ENCODE measurements around the gene HSD17B4.
"Not testable (repeated sequence)": the region's sequence is repeated elsewhere in the genome, so short reads cannot be mapped to it uniquely, and the experiment has no call there.

Gene HSD17B4

DNA sequence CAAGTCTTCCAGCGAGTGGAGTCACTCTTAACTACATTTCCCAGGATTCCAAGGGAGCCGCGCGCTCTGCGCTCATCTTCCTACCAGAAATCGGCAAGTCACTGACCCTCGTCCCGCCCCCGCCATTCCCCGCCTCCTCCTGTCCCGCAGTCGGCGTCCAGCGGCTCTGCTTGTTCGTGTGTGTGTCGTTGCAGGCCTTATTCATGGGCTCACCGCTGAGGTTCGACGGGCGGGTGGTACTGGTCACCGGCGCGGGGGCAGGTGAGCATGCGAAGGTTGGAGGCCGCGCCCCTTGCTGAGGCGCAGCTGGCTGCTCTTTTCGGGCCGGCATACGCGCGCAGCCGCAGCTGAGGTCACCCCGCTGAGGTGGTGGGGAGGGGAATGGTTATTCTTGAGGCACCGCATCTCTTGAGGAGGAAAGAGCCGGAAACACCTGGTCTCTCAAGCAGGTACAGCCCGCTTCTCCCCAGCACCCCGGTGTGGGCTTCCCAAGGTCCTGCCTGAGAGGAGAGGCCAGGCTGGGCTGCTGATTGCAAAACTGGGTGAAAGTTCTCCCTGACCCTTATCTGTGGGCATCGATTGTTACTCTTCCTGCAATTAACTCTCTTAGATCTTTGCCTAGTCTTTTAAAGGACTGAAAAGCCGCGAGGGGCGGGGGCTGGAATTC, at the start of gene HSD17B4:
Gene HSD17B4 (plus strand): TSS at position 125 of the 667 bp plus-strand sequence. CDS start 79 bp downstream, at position 204.
- Mint-ChIP-seq H3K4me3 (peak within 1 kb of the TSS; percentile 98), H3K4me1 (peaks cover 34% of the 10 kb centered on the region), H3K36me3 (peaks cover 5% of the 10 kb centered on the region), H3K27ac (peak within 1 kb of the TSS; percentile 86), H3K9me3 (no peaks in the 10 kb centered on the region), H3K27me3 (no peaks in the 10 kb centered on the region)

- Mint-ChIP-seq H3K4me1 (peaks cover 45% of the 10 kb centered on the region), H3K9me3 (no peaks in the 10 kb centered on the region), H3K27me3 (no peaks in the 10 kb centered on the region)
Measured at GRCh38 chr5:119402555-119402954, 49.7 kb upstream of the HSD17B4 start.

DNA sequence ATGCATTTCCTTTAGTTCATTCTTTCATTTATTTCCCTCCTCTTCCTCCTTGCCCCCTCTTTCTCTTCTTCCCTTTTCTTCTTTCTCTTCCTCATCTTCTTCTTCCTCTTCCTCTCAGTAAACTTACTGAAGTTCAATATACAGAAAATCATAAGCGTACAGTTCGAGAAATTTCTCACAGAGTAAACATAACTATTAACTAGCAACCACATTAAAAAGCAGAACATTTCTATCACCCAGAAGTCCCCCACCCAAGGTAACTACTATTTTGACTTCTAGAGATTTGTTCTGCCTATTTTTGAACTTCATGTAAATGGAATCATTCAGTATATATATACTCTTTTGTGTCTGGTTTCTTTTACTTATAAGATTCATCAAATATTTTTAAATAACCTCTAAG, 48.3 kb upstream of the HSD17B4 start:
- H3K4me1 Mint-ChIP-seq: peaks cover 32% of the 10 kb centered on the region
- no peaks in the 10 kb centered on the region for H3K9me3 Mint-ChIP-seq
- H3K27ac Mint-ChIP-seq: no peak overlapping the region
- H3K36me3 Mint-ChIP-seq: no peaks in the 10 kb centered on the region
- H3K4me3 Mint-ChIP-seq: no peak overlapping the region
- no peaks in the 10 kb centered on the region for H3K27me3 Mint-ChIP-seq

More at GRCh38 chr5:119402555-119402954, 49.7 kb upstream of the HSD17B4 start:
- no peak overlapping the region for H3K4me3 Mint-ChIP-seq
- H3K27ac Mint-ChIP-seq: peak overlapping the region; percentile 86
- no peaks in the 10 kb centered on the region for H3K36me3 Mint-ChIP-seq

DNA sequence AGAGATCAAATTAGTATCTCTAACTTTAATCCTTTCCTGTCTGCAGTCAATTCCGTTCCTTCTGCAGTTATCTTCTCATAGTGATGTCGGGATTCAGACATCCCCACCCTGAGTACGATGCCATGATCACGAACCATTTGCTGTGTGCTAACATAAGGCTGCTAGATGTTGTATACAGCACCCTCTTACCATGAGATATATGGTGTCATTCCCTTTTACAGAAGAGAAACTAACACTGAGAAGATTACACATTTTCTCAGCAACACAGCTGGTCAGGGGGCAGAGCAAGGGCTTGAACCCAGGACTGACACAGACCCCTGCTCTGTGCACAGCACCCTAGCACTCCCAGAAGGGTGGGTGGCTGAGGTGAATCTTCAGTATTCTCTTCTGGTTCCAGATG, 46.9 kb upstream of the HSD17B4 start:
- H3K9me3 Mint-ChIP-seq: no peaks in the 10 kb centered on the region
- no peak overlapping the region for H3K4me3 Mint-ChIP-seq
- no peaks in the 10 kb centered on the region for H3K27me3 Mint-ChIP-seq
- no peaks in the 10 kb centered on the region for H3K36me3 Mint-ChIP-seq
- H3K27ac Mint-ChIP-seq: no peak overlapping the region
- peaks cover 30% of the 10 kb centered on the region for H3K4me1 Mint-ChIP-seq

DNA sequence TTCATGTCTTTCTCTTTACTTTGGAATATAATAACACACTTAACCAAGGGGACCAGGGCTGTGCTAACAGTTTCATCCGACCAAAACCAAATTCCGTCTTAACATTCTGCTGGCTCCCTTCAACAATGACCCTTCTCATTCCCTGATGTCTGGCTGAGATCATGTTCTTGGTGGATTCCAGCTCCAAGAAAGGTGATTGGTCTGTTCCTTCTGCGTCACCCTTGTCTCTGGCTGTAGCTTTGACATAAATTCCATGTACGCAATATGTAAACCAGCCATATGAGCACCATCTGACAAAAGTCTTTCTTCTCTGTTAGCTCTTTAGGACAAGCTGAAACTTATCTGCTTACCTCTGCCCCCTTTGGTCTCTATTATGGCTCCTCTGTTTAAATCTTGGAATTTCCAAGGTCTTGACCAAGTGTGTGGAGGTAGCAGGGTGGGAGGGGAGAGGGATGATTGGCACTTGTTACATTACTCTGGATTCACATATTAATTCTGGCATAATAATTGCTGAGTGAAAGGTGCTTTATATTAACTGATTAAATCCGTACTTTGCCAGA, 45.7 kb upstream of the HSD17B4 start:
- no peaks in the 10 kb centered on the region for H3K9me3 Mint-ChIP-seq
- H3K4me3 Mint-ChIP-seq: no peak overlapping the region
- no peak overlapping the region for H3K27ac Mint-ChIP-seq
- peaks cover 42% of the 10 kb centered on the region for H3K4me1 Mint-ChIP-seq
- H3K36me3 Mint-ChIP-seq: no peaks in the 10 kb centered on the region
- H3K27me3 Mint-ChIP-seq: no peaks in the 10 kb centered on the region

GRCh38 chr5:119409235-119409815, 43.0 kb upstream of the HSD17B4 start:
- Mint-ChIP-seq H3K4me3 (no peak overlapping the region), H3K36me3 (no peaks in the 10 kb centered on the region), H3K9me3 (no peaks in the 10 kb centered on the region), H3K4me1 (peaks cover 38% of the 10 kb centered on the region), H3K27me3 (no peaks in the 10 kb centered on the region), H3K27ac (peak overlapping the region; percentile 41)

GRCh38 chr5:119410448-119411159, 41.7 kb upstream of the HSD17B4 start:
- Mint-ChIP-seq H3K9me3 (no peaks in the 10 kb centered on the region), H3K4me3 (peak overlapping the region; percentile 16), H3K27me3 (no peaks in the 10 kb centered on the region), H3K4me1 (peaks cover 38% of the 10 kb centered on the region), H3K36me3 (no peaks in the 10 kb centered on the region), H3K27ac (peak overlapping the region; percentile 95)

DNA sequence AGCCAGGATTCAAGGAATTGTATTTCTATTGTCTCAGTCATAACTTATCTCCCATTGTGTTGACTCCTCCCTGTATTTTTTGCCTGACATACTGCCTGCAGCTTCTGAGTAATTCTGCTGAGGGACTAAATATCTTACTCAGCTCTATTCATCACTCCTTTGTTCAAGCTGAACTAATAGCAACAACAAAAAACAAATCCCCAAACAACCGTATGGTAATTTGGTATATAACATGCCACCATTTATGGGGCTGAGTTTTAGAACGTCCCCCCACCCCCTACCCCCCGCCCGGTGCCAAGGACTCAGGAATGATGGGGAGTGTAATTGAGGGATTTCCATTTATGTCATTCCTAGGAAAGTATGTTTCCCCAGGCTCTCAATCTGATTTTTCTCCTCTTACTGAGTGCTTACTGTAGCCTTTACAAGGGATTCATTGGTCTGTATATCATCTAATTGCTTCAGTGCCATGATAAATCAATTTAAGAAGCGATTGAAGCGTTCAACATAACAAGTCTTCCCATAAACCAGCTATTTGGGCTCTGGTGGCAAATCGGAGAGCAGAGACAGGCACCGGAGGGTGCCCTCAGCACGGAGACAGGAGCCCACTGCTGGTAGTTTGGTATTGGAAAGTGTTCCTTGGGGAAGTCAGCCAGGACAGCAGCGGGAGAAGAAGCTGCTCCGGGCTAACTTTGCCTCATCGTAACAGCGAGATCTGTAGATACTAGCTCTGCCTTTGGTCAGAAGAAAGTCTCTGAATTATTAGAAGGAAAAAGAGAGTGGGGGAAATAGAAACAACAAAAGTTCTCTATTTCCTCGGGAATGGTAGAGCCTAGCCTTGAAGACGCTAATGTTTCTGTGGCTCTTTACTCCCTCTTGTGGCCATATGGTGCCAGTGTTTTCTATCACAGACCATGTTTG, 40.7 kb upstream of the HSD17B4 start:
- H3K9me3 Mint-ChIP-seq: no peaks in the 10 kb centered on the region

DNA sequence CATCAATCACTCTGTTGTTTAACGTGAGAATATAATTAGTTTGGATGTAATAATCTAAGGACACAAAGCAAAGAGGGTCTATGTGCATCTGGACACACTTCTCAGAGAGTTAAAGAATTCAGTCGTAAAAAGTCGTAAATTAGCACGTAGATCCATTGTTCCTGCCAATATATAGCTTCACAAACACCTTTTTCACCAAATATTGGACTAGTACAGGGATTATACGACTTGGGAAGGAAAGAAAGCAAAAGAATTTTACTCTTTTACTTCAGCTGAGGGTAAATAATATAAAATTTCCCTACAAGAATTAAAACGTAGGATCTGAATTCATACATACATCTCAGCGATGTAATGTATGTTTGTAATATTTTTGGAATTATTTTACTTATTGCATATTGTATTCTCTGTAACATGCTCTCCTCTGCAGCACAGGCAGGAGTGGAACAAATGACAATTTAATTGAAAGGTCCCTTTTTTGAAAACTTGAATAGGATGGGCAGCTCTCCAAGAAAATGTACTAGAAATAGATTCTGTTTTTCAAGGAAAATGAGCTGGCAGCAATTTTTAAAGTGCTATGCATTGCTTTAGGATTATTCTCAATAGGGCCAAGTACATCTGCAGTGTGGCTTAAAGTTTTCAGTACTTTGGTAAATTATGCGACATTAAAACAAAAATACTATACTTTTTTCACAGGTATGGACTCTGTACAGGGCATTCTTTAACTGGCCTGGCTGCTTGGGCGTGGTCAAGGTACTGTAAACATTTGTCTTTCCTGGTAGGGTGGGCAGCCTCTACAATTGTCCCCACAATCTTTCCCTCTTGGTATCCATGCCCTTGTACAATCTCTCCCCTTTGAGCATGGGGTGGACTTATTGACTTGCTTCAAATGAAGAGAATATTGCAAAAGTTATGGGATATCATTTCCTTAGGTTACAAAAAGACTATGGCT, 39.7 kb upstream of the HSD17B4 start:
- H3K27me3 Mint-ChIP-seq: no peaks in the 10 kb centered on the region
- no peaks in the 10 kb centered on the region for H3K36me3 Mint-ChIP-seq
- no peaks in the 10 kb centered on the region for H3K9me3 Mint-ChIP-seq
- peak overlapping the region; percentile 93 for H3K4me3 Mint-ChIP-seq
- H3K27ac Mint-ChIP-seq: peak overlapping the region; percentile 95
- H3K4me1 Mint-ChIP-seq: peaks cover 36% of the 10 kb centered on the region

More for the DNA sequence above, 40.7 kb upstream of the HSD17B4 start:
- H3K27ac Mint-ChIP-seq: peak overlapping the region; percentile 95
- H3K27me3 Mint-ChIP-seq: no peaks in the 10 kb centered on the region
- no peaks in the 10 kb centered on the region for H3K36me3 Mint-ChIP-seq
- H3K4me3 Mint-ChIP-seq: peak overlapping the region; percentile 93
- peaks cover 33% of the 10 kb centered on the region for H3K4me1 Mint-ChIP-seq

DNA sequence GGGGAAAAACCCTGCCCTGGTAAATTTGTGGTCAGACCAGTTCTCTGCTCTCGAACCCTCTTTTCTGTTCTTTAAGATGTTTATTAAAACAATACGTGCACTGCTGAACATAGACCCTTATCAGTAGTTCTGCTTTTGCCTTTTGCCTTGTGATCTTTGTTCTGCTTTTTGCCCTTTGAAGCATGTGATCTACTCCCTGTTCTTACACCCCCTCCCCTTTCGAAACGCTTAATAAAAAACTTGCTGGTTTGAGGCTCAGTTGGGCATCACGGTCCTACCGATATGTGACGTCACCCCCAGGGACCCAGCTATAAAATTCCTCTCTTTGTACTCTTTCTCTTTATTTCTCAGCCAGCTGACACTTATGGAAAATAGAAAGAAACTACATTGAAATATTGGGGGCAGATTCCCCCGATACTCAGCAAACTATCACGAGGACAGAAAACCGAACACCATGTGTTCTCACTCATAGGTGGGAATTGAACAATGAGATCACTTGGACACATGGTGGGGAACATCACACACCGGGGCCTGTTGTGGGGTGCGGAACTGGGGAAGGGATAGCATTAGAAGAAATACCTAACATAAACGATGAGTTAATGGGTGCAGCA, 38.1 kb upstream of the HSD17B4 start:
- peaks cover 48% of the 10 kb centered on the region for H3K4me1 Mint-ChIP-seq
- H3K9me3 Mint-ChIP-seq, H3K4me3 Mint-ChIP-seq, H3K27me3 Mint-ChIP-seq, H3K36me3 Mint-ChIP-seq: not testable (repeated sequence)
- H3K27ac Mint-ChIP-seq: peak overlapping the region; percentile 15

GRCh38 chr5:119417891-119418605, 34.2 kb upstream of the HSD17B4 start:
- Mint-ChIP-seq H3K9me3 (no peaks in the 10 kb centered on the region), H3K4me3 (no peak overlapping the region)

GRCh38 chr5:119418606-119419100, 33.6 kb upstream of the HSD17B4 start:
- H3K27ac Mint-ChIP-seq: no peak overlapping the region
- H3K4me3 Mint-ChIP-seq: no peak overlapping the region
- no peaks in the 10 kb centered on the region for H3K36me3 Mint-ChIP-seq
- H3K4me1 Mint-ChIP-seq: peaks cover 19% of the 10 kb centered on the region
- H3K27me3 Mint-ChIP-seq: no peaks in the 10 kb centered on the region
- H3K9me3 Mint-ChIP-seq: no peaks in the 10 kb centered on the region

More at GRCh38 chr5:119417891-119418605, 34.2 kb upstream of the HSD17B4 start:
- Mint-ChIP-seq H3K27me3 (no peaks in the 10 kb centered on the region), H3K36me3 (no peaks in the 10 kb centered on the region), H3K27ac (no peak overlapping the region), H3K4me1 (peaks cover 19% of the 10 kb centered on the region)

DNA sequence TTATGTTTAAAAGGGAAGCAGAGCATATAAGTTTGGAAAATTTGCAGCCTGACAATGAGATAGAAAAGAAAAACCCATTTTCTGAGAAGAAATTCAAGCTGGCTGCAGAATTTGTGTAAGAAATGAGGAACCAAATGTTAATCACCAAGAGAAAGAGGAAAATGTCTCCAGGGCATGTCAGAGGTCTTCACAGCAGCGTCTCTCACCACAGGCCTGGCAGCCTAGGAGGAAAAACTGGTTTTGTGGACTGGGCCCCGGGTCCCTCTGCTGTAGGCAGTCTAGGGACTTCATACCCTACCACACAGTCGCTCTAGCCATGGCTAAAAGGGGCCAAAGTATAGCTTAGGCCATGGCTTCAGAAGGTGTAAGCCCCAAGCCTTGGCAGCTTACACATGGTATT, 32.1 kb upstream of the HSD17B4 start:
- H3K27ac Mint-ChIP-seq: no peak overlapping the region
- peaks cover 19% of the 10 kb centered on the region for H3K4me1 Mint-ChIP-seq
- no peaks in the 10 kb centered on the region for H3K36me3 Mint-ChIP-seq
- H3K4me3 Mint-ChIP-seq: no peak overlapping the region
- H3K27me3 Mint-ChIP-seq: no peaks in the 10 kb centered on the region
- H3K9me3 Mint-ChIP-seq: no peaks in the 10 kb centered on the region
